Panc1 (cell line): ENCODE results near the gene CREB5.

Experiments
- POLR2AphosphoS5 ChIP-seq: IDR thresholded peaks from 2 replicates; pipeline ENCODE4 v1.6.1; 2012; ENCODE audit warnings: mild to moderate bottlenecking, low read depth, low read length, moderate library complexity
- TF ChIP-seq, protein P1 (sequence below): fragments of 450-650 bp; IDR thresholded peaks from 2 replicates; pipeline ENCODE4 v1.5.1; 2017; ENCODE audit warnings: mild to moderate bottlenecking

DNA sequence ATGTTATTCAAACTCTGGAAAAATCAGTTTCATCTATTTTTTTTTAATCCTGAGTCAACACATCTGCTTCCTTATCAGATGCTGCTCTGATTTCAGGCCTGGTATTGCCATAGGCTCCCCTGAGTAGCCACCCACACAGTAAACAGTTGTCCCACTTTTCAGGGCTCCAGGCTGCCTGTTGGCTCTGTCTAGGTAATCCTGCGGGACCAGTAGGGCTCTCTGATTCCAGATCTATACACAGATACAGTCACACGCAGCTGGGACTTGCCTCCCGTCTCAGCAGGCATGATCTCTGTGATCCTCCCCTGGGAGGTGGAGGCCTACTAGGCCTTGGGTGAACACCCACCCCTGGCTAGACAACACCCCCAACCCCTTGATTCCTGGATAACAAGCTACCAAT, 206.1 kb downstream of the CREB5 start:
- TF ChIP-seq, protein P1, sequence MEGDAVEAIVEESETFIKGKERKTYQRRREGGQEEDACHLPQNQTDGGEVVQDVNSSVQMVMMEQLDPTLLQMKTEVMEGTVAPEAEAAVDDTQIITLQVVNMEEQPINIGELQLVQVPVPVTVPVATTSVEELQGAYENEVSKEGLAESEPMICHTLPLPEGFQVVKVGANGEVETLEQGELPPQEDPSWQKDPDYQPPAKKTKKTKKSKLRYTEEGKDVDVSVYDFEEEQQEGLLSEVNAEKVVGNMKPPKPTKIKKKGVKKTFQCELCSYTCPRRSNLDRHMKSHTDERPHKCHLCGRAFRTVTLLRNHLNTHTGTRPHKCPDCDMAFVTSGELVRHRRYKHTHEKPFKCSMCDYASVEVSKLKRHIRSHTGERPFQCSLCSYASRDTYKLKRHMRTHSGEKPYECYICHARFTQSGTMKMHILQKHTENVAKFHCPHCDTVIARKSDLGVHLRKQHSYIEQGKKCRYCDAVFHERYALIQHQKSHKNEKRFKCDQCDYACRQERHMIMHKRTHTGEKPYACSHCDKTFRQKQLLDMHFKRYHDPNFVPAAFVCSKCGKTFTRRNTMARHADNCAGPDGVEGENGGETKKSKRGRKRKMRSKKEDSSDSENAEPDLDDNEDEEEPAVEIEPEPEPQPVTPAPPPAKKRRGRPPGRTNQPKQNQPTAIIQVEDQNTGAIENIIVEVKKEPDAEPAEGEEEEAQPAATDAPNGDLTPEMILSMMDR, result no peak
- no peak for TF ChIP-seq POLR2AphosphoS5
